Common myeloid progenitor, CD34-positive (primary cell): Measurements from ENCODE around the gene LIMS2.

ENCODE experiments used
- CTCF ChIA-PET: fragments of 350-600 bp; sonication (Branson Sonifier 250); formaldehyde crosslinking; loops from one replicate; lab custom pipeline; 2021; ENCODE audit warnings: antibody characterized with exemption; lab: Charles Lee
- POLR2A ChIA-PET: fragments of 350-600 bp; sonication (Branson Sonifier 250); formaldehyde crosslinking; loops from one replicate; lab custom pipeline; 2021; ENCODE audit warnings: antibody characterized with exemption; lab: Charles Lee
- DNase-seq, 3 donors: peaks; one replicate each; pipeline versions ENCODE4 v3.0.0 to v3.0.0-alpha.2; 2013
- H3K27ac ChIP-seq, 2 experiments: 1 replicate in 1 of 2; 2 replicates in 1 of 2; pipeline ENCODE4 v1.7.0; 2013; ENCODE audit warnings: inconsistent platforms in 2 of 2, low read length in 2 of 2, mild to moderate bottlenecking in 2 of 2, low read depth in 1 of 2, moderate library complexity in 1 of 2; ENCODE audit not compliant: severe bottlenecking in 2 of 2, insufficient read depth in 1 of 2, poor library complexity in 1 of 2
- H3K27me3 ChIP-seq, 5 experiments: replicated peaks in 2 of 5; 1 replicate in 3 of 5; 2 replicates in 2 of 5; pipeline versions ENCODE4 v1.6.1 to v1.7.0; 2013; ENCODE audit warnings: low read length in 4 of 5, mild to moderate bottlenecking in 2 of 5, moderate library complexity in 2 of 5, inconsistent platforms in 1 of 5; ENCODE audit not compliant: insufficient read depth in 5 of 5, control insufficient read depth in 4 of 5
- H3K36me3 ChIP-seq, 4 experiments: 1 replicate in 2 of 4; 2 replicates in 2 of 4; pipeline versions ENCODE4 v1.6.1 to v1.7.0; 2013; ENCODE audit warnings: low read length in 3 of 4, control low read depth in 1 of 4, mild to moderate bottlenecking in 1 of 4; ENCODE audit not compliant: control insufficient read depth in 4 of 4, insufficient read depth in 4 of 4
- H3K4me1 ChIP-seq, 4 experiments: 1 replicate in 3 of 4; 2 replicates in 1 of 4; pipeline versions ENCODE4 v1.6.1 to v1.7.1; 2013; ENCODE audit warnings: low read length in 3 of 4, mild to moderate bottlenecking in 3 of 4, control low read depth in 1 of 4, inconsistent platforms in 1 of 4, moderate library complexity in 1 of 4; ENCODE audit not compliant: control insufficient read depth in 4 of 4, insufficient read depth in 4 of 4; ENCODE audit errors: control extremely low read depth in 1 of 4
- H3K4me3 ChIP-seq, 7 experiments: 1 replicate in 4 of 7; 2 replicates in 3 of 7; pipeline versions ENCODE4 v1.5.1 to v1.7.0; 2013; ENCODE audit warnings: mild to moderate bottlenecking in 7 of 7, low read length in 6 of 7, moderate library complexity in 6 of 7, inconsistent platforms in 2 of 7, low read depth in 2 of 7, control low read depth in 1 of 7; ENCODE audit not compliant: insufficient read depth in 4 of 7, control insufficient read depth in 1 of 7; ENCODE audit errors: extremely low read depth in 1 of 7
- H3K9me3 ChIP-seq, 5 experiments: 1 replicate in 4 of 5; 2 replicates in 1 of 5; pipeline versions ENCODE4 v1.6.1 to v1.7.1; 2013; ENCODE audit warnings: low read length in 4 of 5, mild to moderate bottlenecking in 2 of 5, inconsistent platforms in 1 of 5, low read depth in 1 of 5, moderate library complexity in 1 of 5; ENCODE audit not compliant: control insufficient read depth in 4 of 5, insufficient read depth in 2 of 5; ENCODE audit errors: control extremely low read depth in 1 of 5
- WGBS: methylation state at CpG from one replicate; pipeline ENCODE4 v1.1.5; 2013; ENCODE audit not compliant: insufficient coverage; 5-methylcytosine and 5-hydroxymethylcytosine counted together

LIMS2 gene

GRCh38 chr2:127651971-127652550 lies 23.3 kb downstream of the LIMS2 start:
- DNase-seq = peak; percentile 23 to 55 (median 44)
- peaks cover 0 to 32% (median 25%) of the 10 kb centered on the region in 4 experiments for H3K4me1 ChIP-seq
- H3K9me3 ChIP-seq = no peaks in the 10 kb centered on the region
- no peak overlapping the region for H3K27ac ChIP-seq
- CTCF ChIA-PET = interaction anchor here (1.3 to 9.0 kb wide), 6 partner anchors 8 to 68 kb away, joined by 3 to 89 read pairs (median 4); no protein-coding TSS in a partner anchor
- POLR2A ChIA-PET = interaction anchor here (0.6 kb wide), 1 partner anchor 41 kb away, joined by 3 read pairs; no protein-coding TSS in a partner anchor
- 50% methylated on average over 7 of the region's 14 CpGs for WGBS
- H3K4me3 ChIP-seq = no peak overlapping the region
- H3K36me3 ChIP-seq = no peaks in the 10 kb centered on the region
- H3K27me3 ChIP-seq = no peaks in the 10 kb centered on the region

GRCh38 chr2:127651381-127651809 lies 23.9 kb downstream of the LIMS2 start:
- H3K27me3 ChIP-seq = no peaks in the 10 kb centered on the region
- H3K4me3 ChIP-seq = no peak overlapping the region
- WGBS = 96% methylated on average over 27 of the region's 29 CpGs
- H3K27ac ChIP-seq = no peak overlapping the region
- H3K4me1 ChIP-seq = peaks cover 0 to 39% (median 29%) of the 10 kb centered on the region in 4 experiments
- no peaks in the 10 kb centered on the region for H3K9me3 ChIP-seq
- ChIA-PET POLR2A (no interaction called here), CTCF (interaction anchor here (1.8 to 9.0 kb wide), 2 partner anchors 21 to 61 kb away, joined by 5 to 89 read pairs; no protein-coding TSS in a partner anchor)
- no peaks in the 10 kb centered on the region for H3K36me3 ChIP-seq
- DNase-seq = no peak

- DNase-seq = no peak
- Histone ChIP-seq H3K27ac (no peak overlapping the region), H3K9me3 (no peaks in the 10 kb centered on the region), H3K4me1 (peaks cover 0 to 42% (median 29%) of the 10 kb centered on the region in 4 experiments), H3K36me3 (no peaks in the 10 kb centered on the region), H3K27me3 (no peaks in the 10 kb centered on the region), H3K4me3 (no peak overlapping the region)
- POLR2A ChIA-PET = no interaction called here
- CTCF ChIA-PET = interaction anchor here (1.0 to 9.0 kb wide), 11 partner anchors 9 to 60 kb away, joined by 3 to 89 read pairs (median 6); no protein-coding TSS in a partner anchor
- WGBS = 95% methylated on average over 16 of the region's 28 CpGs
Measured at GRCh38 chr2:127650785-127651380, 24.4 kb downstream of the LIMS2 start.

- DNase-seq = no peak
- H3K36me3 ChIP-seq = no peaks in the 10 kb centered on the region
- ChIA-PET CTCF (interaction anchor here (0.9 to 9.0 kb wide), 13 partner anchors 9 to 210 kb away, joined by 3 to 89 read pairs (median 6); no protein-coding TSS in a partner anchor), POLR2A (no interaction called here)
- no peaks in the 10 kb centered on the region for H3K27me3 ChIP-seq
- peaks cover 0 to 42% (median 29%) of the 10 kb centered on the region in 4 experiments for H3K4me1 ChIP-seq
- 86% methylated on average over 14 of the region's 17 CpGs for WGBS
- no peaks in the 10 kb centered on the region for H3K9me3 ChIP-seq
- H3K27ac ChIP-seq = no peak overlapping the region
- no peak overlapping the region for H3K4me3 ChIP-seq
Measured at GRCh38 chr2:127650041-127650784, 25.1 kb downstream of the LIMS2 start.

GRCh38 chr2:127649684-127650040 lies 25.7 kb downstream of the LIMS2 start:
- CTCF ChIA-PET = interaction anchor here (0.9 to 9.0 kb wide), 13 partner anchors 8 to 211 kb away, joined by 3 to 89 read pairs (median 6); no protein-coding TSS in a partner anchor
- POLR2A ChIA-PET = no interaction called here
- Histone ChIP-seq H3K27me3 (no peaks in the 10 kb centered on the region), H3K4me3 (peak overlapping the region in 1 of 7 experiments; percentile 26), H3K9me3 (no peaks in the 10 kb centered on the region), H3K4me1 (peaks cover 0 to 42% (median 29%) of the 10 kb centered on the region in 4 experiments), H3K27ac (no peak overlapping the region), H3K36me3 (no peaks in the 10 kb centered on the region)
- 14% methylated on average over 7 of the region's 7 CpGs for WGBS
- peak; percentile 78 to 82 (median 79) for DNase-seq

GRCh38 chr2:127649100-127649611 lies 26.2 kb downstream of the LIMS2 start:
- POLR2A ChIA-PET = no interaction called here
- H3K36me3 ChIP-seq = no peaks in the 10 kb centered on the region
- 79% methylated on average over 6 of the region's 12 CpGs for WGBS
- CTCF ChIA-PET = interaction anchor here (0.9 to 9.0 kb wide), 11 partner anchors 8 to 211 kb away, joined by 3 to 89 read pairs (median 6); no protein-coding TSS in a partner anchor
- H3K4me1 ChIP-seq = peaks cover 0 to 42% (median 29%) of the 10 kb centered on the region in 4 experiments
- peak; percentile 32 to 57 (median 50) for DNase-seq
- no peaks in the 10 kb centered on the region for H3K9me3 ChIP-seq
- no peaks in the 10 kb centered on the region for H3K27me3 ChIP-seq
- no peak overlapping the region for H3K27ac ChIP-seq
- H3K4me3 ChIP-seq = no peak overlapping the region
